Measurements from ENCODE around the gene ASB8. TPM values are rescaled to one million over a fixed set of nuclear protein-coding genes. Genes with fewer than 3 reads are reported as not detected.
A peak's percentile ranks its signal among the peaks of the same experiment; 100 is the strongest.

The ASB8 gene
- total RNA-seq, 4 donors from 2014 or later, result 134 to 359 (median 210) TPM

DNA sequence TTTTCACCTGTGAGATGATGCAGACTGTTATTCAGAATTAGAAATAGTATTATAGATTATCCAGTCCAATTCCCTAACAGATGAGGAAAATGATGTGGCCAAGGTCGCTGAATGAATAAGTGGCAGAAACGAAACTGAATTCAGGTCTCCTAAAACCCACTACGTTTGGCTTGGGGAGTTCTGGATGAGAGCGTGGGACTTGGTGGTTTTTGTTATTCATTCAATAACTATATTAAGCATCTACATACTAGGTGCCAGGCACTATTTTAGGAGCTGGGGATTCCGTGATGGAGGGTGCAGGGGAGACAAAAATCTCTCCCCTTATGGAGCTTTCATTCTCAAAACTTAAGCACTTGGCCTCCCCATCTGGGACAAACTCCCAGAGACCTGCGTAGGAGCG, 25.3 kb upstream of the ASB8 start:
- no peak for DNase-seq
- peaks cover 13 to 18% of the 10 kb centered on the region in 2 donors for H3K4me1 ChIP-seq
- H3K4me3 ChIP-seq, result peak overlapping the region; percentile 58 to 62 (median 60)
- H3K27ac ChIP-seq, result peak overlapping the region; percentile 17 to 56 (median 38)
- H3K36me3 ChIP-seq, result no peaks in the 10 kb centered on the region
- in situ Hi-C loops (cut with MboI; ENCODE audit: low sequenced_read_pairs in 4 of 4), result loop anchor here in 3 of 4 donors (25.0 kb wide), 1 partner anchor 220 kb away; the partner anchor contains the start of gene TMEM106C (in 3 of the 3)
- H3K9me3 ChIP-seq, result no peaks in the 10 kb centered on the region
- H3K27me3 ChIP-seq, result peaks cover 44 to 65% (median 57%) of the 10 kb centered on the region in 3 donors
- no peak for ATAC-seq
- TF ChIP-seq, protein P1, sequence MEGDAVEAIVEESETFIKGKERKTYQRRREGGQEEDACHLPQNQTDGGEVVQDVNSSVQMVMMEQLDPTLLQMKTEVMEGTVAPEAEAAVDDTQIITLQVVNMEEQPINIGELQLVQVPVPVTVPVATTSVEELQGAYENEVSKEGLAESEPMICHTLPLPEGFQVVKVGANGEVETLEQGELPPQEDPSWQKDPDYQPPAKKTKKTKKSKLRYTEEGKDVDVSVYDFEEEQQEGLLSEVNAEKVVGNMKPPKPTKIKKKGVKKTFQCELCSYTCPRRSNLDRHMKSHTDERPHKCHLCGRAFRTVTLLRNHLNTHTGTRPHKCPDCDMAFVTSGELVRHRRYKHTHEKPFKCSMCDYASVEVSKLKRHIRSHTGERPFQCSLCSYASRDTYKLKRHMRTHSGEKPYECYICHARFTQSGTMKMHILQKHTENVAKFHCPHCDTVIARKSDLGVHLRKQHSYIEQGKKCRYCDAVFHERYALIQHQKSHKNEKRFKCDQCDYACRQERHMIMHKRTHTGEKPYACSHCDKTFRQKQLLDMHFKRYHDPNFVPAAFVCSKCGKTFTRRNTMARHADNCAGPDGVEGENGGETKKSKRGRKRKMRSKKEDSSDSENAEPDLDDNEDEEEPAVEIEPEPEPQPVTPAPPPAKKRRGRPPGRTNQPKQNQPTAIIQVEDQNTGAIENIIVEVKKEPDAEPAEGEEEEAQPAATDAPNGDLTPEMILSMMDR (IDR thresholded peaks at IDR 0.05 in 4 of 5, conservative IDR thresholded peaks at IDR 0.05 in 1 of 5), result no peak
- no peak for TF ChIP-seq POLR2A (IDR thresholded peaks at IDR 0.05)
- intact Hi-C loops (cut with DNase I; ENCODE audit: low total_unique reads), result loop anchor here (5.0 kb wide), 1 partner anchor 215 kb away; no protein-coding TSS in a partner anchor

DNA sequence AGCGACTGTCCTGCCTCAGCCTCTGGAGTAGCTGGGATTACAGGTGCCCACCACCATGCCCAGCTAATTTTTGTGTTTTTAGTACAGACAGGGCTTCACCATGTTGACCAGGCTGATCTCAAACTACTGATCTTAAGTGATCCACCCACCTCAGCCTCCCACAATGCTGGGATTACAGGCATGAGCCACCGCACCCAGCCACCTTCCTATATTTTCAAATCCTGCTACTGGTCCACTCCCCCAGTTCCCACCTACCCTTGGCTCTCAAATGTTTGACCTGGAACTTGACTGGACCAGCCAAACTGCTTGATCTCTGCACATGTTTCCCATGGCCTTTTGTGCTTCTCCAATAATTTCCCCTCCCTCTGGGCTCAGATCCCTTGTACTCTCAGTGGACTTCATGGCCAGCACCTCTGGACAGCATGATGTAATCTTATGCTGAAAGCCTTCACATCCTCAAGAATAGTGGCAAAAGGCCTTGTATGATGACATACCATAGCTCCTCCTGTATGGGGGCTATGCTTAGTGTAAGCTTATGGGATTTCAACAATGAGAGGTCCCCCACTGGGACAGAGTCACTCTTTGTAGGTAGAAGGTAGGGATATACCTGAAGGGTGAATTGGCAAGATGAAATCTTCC, 23.7 kb upstream of the ASB8 start:
- in situ Hi-C loops (cut with MboI; ENCODE audit: low sequenced_read_pairs in 4 of 4) (loop anchor here in 3 of 4 donors (25.0 kb wide), 1 partner anchor 219 kb away; the partner anchor contains the start of gene TMEM106C (in 3 of the 3)), intact Hi-C loops (cut with DNase I; ENCODE audit: low total_unique reads) (loop anchor here (5.0 kb wide), 1 partner anchor 214 kb away; no protein-coding TSS in a partner anchor)
- peaks cover 13 to 18% of the 10 kb centered on the region in 2 donors for H3K4me1 ChIP-seq
- H3K27me3 ChIP-seq, result peaks cover 44 to 65% (median 57%) of the 10 kb centered on the region in 3 donors
- TF ChIP-seq POLR2A (IDR thresholded peaks at IDR 0.05), result no peak
- TF ChIP-seq, protein P1 (IDR thresholded peaks at IDR 0.05 in 4 of 5, conservative IDR thresholded peaks at IDR 0.05 in 1 of 5), result no peak
- H3K9me3 ChIP-seq, result no peaks in the 10 kb centered on the region
- DNase-seq, result no peak
- no peak overlapping the region for H3K4me3 ChIP-seq
- no peaks in the 10 kb centered on the region for H3K36me3 ChIP-seq
- ATAC-seq, result no peak
- H3K27ac ChIP-seq, result peak overlapping the region in 3 of 4 donors; percentile 7 to 46 (median 41)

DNA sequence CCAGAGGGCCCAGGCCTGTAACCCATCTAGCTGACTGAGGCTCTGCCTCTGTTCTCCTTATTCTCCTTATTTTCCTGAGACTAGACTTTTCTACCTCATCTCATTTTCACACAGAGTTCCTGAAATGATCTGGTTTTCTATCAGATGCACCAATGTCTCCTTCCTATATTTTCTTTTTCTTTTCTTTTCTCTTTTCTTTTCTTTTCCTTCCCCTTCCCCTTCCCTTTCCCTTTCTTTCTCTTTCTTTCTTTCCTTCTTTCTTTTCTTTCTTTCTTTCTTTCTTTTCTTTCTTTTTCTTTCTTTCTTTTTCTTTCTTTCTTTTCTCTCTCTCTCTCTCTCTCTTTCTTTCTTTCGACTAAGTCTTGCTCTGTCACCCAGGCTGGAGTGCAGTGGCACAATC, 23.1 kb upstream of the ASB8 start:
- intact Hi-C loops (cut with DNase I; ENCODE audit: low total_unique reads), result loop anchor here (5.0 kb wide), 1 partner anchor 213 kb away; no protein-coding TSS in a partner anchor
- H3K4me1 ChIP-seq, result peaks cover 13 to 18% of the 10 kb centered on the region in 2 donors
- no peak overlapping the region for H3K4me3 ChIP-seq
- H3K9me3 ChIP-seq, result no peaks in the 10 kb centered on the region
- ATAC-seq (no peak), DNase-seq (no peak)
- no peaks in the 10 kb centered on the region for H3K36me3 ChIP-seq
- in situ Hi-C loops (cut with MboI; ENCODE audit: low sequenced_read_pairs in 4 of 4), result loop anchor here in 3 of 4 donors (25.0 kb wide), 1 partner anchor 218 kb away; the partner anchor contains the start of gene TMEM106C (in 3 of the 3)
- TF ChIP-seq, protein P1 (IDR thresholded peaks at IDR 0.05 in 4 of 5, conservative IDR thresholded peaks at IDR 0.05 in 1 of 5), result no peak
- no peak for TF ChIP-seq POLR2A (IDR thresholded peaks at IDR 0.05)
- peaks cover 44 to 61% (median 54%) of the 10 kb centered on the region in 3 donors for H3K27me3 ChIP-seq
- H3K27ac ChIP-seq, result peak overlapping the region in 1 of 4 donors; percentile 32

DNA sequence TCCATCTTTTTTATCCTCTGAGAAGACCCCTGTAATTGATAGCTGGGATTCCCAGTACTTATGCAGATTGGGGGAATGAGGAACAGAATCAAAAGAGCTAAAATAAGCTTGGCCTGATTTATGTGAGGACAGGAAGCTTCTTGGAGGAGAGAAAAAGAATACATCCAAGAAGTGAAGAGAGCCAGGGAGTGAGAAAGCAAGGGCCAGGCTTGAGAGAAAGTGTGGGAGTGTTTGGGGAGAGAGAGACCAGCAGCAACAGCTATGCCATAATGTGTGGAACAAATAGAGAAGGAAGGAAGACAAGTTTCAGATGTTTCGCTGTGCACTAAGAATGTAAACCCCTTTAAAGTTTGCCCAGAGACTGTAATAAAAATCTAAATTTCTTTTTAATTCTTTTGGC, 22.2 kb upstream of the ASB8 start:
- Histone ChIP-seq H3K4me3 (no peak overlapping the region), H3K9me3 (no peaks in the 10 kb centered on the region), H3K4me1 (peaks cover 13 to 18% of the 10 kb centered on the region in 2 donors), H3K36me3 (no peaks in the 10 kb centered on the region), H3K27ac (no peak overlapping the region), H3K27me3 (peaks cover 42 to 52% (median 45%) of the 10 kb centered on the region in 3 donors)
- in situ Hi-C loops (cut with MboI; ENCODE audit: low sequenced_read_pairs in 4 of 4) (loop anchor here in 3 of 4 donors (10.0 to 25.0 kb wide), 2 partner anchors 95 to 217 kb away; partner anchors contain the start of gene TMEM106C (in 3 of the 3)), intact Hi-C loops (cut with DNase I; ENCODE audit: low total_unique reads) (no loop called here)
- ATAC-seq (no peak), DNase-seq (no peak)
- TF ChIP-seq POLR2A (IDR thresholded peaks at IDR 0.05), result no peak
- TF ChIP-seq, protein P1 (IDR thresholded peaks at IDR 0.05 in 4 of 5, conservative IDR thresholded peaks at IDR 0.05 in 1 of 5), result no peak

Data from gastrocnemius medialis (tissue), 4 donors.